Measurements from ENCODE around the gene EPHA2.
A peak's percentile ranks its signal among the peaks of the same experiment; 100 is the strongest.

EPHA2 gene

GRCh38 chr1:16088996-16089395 lies 66.9 kb downstream of the EPHA2 start:
- no peak for DNase-seq

GRCh38 chr1:16088351-16088911 lies 67.4 kb downstream of the EPHA2 start:
- no peak for DNase-seq

GRCh38 chr1:16087733-16088132 lies 68.1 kb downstream of the EPHA2 start:
- no peak for DNase-seq

GRCh38 chr1:16085522-16085921 lies 70.3 kb downstream of the EPHA2 start:
- DNase-seq: no peak

- no peak for DNase-seq
These were observed 72.4 kb downstream of the EPHA2 start for GRCh38 chr1:16083486-16083885.

- no peak for DNase-seq
These were observed 73.4 kb downstream of the EPHA2 start for GRCh38 chr1:16082283-16083038.

GRCh38 chr1:16081636-16082035 lies 74.2 kb downstream of the EPHA2 start:
- no peak for DNase-seq

- no peak for DNase-seq
These were observed 75.3 kb downstream of the EPHA2 start for GRCh38 chr1:16080422-16081150.

GRCh38 chr1:16078925-16079656 lies 76.8 kb downstream of the EPHA2 start:
- DNase-seq: peak; percentile 4

GRCh38 chr1:16077406-16078245 lies 78.2 kb downstream of the EPHA2 start:
- DNase-seq: no peak

- DNase-seq: no peak
These were observed 79.0 kb downstream of the EPHA2 start for GRCh38 chr1:16076865-16077238.

- no peak for DNase-seq
These were observed 79.6 kb downstream of the EPHA2 start for GRCh38 chr1:16076031-16076864.

GRCh38 chr1:16075337-16076030 lies 80.4 kb downstream of the EPHA2 start:
- DNase-seq: no peak
